NCI-H2029 (cell line): Measurements from ENCODE around the gene NOBOX.
"Not testable (repeated sequence)": the region's sequence is repeated elsewhere in the genome, so short reads cannot be mapped to it uniquely, and the experiment has no call there.

Experiments
- DNase-seq: peaks from one replicate; lab custom pipeline; 2025; lab: John Stamatoyannopoulos, UW

The NOBOX gene

DNA sequence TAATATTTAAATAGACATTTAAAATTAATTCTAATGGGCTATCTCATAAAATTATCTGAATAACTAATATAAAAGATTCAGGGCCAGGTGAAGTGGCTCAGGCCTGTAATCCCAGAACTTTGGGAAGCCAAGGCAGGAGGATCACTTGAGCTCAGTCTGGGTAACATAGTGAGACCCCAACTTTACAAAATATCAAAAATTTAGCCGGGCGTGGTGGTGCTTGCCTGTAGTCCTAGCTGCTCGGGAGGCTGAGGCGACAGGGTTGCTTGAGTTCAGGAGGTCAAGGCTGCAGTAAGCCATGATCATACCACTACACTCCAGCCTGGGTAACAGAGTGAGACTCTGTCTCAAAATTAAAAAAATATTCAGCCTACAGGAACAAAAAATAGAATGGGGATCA is 12.5 kb downstream of the NOBOX start:
- no peak for DNase-seq

DNA sequence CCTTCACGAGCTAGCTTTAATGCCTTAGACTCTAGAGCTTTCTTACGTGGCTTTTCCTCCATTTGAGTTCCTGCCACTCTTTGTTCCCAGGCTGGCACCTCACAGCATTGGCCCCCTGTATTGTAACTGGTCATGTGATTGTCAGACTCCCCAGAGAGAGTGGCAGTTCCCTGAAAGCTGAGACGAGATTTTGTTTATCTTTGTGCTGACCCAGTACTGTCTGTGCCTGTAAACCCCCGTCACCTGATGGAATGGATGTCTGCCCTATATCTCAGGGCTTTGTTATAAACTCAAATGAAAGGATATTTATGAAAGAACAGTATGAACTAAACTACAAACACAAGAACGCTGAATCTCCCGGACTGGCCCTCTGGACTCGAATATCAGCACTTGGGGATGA is 13.0 kb downstream of the NOBOX start:
- no peak for DNase-seq

DNA sequence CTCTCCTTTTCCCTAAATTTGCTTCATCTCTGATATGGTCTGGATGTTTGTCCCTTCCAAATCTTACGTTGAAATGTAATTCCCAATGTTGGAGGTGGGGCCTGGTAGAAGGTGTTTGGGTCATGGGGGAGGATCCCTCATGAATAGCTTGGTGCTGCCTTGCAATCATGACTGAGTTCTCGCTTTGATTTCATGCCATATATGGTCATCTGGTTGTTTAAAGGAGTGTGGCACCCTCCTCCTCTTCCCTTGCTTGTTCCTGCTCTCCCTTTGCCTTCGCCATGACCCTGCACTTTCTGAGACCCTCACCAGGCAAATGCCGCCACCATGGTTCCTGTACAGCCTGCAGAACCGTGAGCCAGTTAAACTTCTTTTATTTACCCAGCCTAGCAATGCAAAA is 14.5 kb downstream of the NOBOX start:
- no peak for DNase-seq

DNA sequence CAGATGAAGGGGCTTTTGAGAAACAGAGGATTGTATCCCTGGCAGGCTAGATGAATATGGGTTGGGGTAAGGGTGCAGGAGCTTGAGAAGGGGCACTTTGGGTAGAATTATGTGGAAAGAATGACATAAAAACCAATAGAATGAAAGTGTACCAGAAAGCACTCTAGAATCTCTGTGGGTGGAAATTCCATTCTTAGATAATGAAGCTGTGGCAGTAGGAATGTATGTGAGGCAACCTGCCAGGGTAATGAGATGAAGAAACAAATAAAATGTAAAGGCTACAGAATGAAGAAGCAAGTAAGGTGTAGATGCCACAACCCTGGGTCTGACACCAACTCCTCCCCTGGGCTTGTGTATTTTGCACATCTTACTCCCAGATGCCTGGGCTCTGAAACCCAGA is 16.8 kb downstream of the NOBOX start:
- no peak for DNase-seq

DNA sequence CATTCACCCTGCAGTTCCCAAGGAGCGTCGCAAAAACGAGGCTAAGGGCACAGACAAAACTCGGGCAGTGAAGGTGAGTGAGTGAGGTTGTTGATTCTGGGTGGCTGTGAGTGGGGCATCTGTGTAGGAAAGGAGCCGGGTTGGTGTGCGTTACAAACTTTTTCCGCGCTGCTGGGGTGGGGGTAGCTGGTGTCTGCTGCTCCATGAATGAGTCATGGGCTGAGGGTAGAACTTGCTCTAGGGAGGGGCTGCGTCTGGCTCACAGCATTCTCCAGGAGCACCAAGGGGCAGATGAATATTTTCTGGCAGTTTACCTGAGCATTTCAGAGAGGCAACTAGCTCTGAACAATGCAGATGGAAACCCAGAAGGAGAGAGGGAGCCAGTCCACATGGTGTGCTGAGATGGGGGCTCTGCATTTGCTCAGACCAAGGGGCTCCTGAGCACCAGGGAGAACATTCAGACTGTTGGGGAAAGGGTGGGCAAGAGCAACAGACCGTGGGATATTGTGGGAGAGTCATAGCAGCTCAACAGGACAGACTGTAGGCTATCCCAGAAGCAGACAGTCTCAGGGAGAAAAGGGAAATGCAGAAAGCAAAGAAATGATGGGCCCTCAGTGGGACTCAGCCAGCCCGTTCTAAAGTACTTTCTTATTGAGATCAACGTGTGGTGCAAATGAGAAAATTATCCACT is 18.8 kb downstream of the NOBOX start:
- DNase-seq = no peak

DNA sequence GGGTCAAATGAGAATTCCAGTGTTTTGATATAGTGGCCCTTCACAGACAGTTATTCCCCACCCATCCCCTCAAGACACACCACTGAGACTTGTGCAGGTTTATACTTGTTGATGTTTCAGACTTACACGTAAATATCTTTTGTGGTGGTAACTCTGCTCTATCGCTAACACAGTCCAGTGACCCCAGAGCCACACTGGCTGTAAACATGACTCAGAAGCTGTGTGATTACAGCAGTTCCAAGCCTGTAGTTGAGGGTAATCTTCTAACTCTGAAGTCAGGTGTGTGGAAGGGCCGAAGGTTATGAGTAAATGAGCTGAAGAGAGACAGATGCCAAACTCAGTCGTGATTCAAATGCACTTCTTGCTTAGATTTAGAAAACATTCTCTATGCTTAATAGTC is 19.4 kb downstream of the NOBOX start:
- DNase-seq = no peak

DNA sequence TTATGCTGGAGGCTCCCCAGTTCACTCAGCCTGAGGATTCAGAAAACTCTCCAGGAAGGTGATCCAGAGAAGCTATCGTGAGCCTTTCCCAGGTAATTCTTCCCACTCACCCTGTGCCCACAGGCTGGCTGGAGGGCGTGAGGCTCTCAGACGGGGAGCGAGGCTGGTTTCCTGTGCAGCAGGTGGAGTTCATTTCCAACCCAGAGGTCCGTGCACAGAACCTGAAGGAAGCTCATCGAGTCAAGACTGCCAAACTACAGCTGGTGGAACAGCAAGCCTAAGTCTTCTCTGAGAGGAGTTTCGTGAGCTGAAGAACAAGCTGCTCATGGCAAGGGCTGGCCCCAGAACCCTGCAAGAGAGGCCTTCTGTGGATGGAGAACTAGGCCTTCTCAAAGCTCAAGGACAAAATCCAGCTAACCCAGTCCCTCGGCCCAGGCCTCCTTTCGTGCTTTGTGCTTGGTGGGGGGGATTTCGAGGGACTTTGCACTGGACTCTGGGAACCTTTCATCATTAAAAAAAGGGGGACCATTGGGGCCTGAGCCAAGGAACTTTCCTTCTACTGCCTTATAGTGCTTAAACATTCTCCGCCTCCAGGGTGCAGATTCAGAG is 23.6 kb downstream of the NOBOX start:
- no peak for DNase-seq

DNA sequence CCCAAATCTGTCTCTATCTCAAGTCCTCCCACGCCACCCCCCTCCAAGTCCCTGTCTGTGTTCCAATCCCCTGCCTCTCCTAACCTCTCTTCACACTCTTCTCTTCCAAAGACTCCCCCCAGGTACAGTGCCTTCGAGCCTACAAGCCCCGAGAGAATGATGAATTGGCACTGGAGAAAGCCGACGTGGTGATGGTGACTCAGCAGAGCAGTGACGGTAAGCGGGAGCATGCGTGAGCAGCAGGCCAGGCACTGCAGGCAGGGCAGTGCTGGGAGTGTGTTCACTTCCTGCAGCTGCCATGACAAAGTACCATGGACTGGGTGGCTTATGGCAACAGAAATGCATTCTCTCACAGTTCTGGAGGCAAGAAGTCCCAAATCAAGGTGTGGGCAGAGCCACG is 24.8 kb downstream of the NOBOX start:
- no peak for DNase-seq

DNA sequence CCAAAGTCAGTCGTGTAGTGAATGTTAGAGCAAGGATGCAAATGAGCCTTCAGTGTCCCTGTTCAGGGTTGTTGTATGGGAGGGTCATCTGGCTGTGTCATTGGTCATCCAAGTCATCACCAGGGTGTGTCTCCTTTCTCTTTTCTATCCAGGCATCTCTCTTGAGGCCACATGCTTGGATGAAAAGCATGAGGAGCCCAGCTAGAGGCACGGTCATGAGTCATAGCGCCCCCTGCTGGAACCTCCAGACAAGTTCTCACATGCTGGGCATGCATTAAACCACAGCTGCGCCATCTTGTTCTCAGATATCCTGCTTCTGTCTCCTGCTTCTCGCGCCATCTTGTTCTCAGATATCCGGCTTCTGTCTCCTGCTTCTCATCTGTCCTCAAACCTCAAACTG is 34.3 kb downstream of the NOBOX start:
- not testable (repeated sequence) for DNase-seq

DNA sequence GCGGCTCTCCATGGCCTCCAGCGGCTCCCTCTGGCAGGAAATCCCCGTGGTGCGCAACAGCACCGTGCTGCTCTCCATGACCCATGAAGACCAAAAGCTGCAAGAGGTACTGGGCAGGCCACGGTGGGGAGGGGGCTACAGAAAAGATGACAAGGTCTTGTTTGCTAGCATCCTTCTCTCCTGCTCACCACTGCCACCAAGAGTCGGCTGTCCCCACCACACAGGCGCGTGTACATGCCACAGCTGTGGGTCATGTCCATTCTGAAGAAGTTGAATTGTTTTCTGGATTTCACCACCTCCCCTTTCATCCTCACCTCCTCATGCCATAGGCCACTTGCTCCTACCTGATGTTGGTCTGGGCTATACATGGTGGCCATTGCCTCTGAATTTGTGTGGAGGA is 36.2 kb downstream of the NOBOX start:
- not testable (repeated sequence) for DNase-seq

DNA sequence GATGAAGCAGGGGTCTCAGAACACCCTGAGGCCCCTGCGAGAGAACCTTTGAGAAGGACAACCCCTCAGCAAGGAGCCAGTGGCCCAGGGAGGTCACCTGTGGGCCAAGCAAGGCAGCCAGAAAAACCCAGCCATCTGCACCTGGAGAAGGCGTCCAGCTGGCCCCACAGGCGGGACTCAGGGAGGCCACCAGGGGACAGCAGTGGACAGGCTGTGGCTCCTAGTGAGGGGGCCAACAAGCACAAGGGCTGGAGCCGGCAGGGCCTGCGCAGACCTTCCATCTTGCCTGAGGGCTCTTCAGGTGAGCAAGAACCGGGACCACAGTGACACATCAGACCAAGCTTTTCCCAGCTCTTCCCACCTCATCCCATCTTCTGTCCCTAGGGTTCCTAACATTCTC is 38.0 kb downstream of the NOBOX start:
- not testable (repeated sequence) for DNase-seq

DNA sequence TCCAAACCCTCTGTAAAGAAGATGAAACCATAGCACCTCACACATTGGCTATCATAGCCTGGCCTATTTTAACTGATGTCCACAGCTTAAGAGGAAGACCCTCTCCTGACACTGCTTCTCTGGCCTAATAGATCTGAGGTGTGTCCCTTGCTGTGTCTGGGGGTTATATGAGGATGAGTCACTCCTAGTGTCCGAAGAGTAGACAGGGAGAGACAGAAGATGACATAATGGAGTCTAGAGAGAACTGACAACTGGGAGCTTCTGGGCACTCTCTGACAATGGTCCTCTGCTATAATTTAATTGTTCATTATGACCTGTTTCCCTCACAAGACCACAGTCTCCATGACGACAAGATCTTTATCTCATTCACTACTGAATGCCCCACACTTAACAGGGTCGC is 41.4 kb downstream of the NOBOX start:
- not testable (repeated sequence) for DNase-seq

DNA sequence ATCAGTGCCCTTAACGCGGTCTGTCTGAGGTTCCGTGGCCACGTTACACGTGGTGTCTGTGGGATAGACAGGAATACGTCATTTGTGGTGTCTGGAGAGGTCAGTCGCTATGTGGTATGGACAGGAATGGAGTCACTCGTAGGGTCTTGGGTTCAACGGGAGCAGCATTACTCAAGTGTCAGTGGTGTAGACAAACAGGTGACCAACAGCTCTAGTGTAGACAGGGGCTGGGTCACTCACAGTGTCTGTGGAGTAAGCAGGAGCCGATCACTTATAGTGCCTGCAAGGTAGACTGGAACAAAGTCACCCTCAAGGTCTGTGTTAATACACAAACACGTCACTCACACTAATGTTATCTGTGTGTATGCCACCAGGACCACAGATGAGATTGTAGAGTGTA is 46.6 kb downstream of the NOBOX start:
- not testable (repeated sequence) for DNase-seq

DNA sequence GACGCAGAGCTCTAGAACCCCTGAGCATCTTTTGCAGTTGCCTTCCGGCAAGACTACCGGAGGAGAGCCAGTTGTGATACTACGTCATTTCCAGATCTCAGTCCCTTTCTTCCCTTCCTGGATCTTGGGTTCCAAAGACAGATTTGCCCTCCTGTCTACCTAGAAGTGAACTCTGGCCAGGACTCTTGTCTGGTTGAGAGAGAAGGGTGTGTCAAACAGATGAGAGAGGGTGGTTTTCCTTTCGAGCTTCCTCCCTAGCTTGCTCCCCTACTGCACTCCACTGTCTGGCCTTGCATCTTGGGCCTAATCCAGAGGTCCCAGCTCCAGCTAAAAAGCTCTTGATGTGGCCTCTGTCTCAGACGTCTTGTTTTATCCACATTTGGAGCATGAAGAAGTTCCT is 47.3 kb downstream of the NOBOX start:
- not testable (repeated sequence) for DNase-seq

DNA sequence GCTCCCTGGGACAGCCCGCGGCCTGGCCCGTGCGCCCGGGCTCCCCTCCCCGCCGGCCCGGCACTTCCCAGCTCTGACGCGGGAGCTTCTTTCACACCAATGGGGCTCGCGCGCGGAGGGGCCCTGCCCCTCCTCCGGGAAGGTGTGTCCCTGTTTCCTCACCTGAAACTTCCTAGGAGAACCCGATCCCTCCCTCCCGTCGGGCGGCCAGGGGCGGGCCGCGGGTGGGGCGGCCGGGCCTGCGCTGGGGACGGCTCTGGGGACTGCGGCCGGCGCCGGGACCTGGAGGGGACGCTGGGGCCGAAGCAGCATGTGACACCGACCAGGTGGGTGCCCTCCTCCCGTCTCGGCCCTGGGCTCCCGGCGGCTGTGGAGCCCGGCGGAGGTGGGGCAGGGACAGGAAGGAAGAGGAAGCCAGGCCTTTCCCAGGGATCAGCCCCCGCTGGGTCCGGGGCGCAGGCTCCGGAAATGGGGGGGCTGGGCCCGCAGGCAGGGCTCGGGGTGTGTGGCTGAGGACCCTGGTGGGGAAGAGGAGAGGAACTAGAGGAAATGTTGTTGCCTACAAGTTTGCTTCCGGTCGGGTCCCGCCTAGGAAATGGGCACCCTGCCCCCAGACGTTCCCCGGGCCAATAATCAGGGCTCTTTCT is 48.2 kb downstream of the NOBOX start, which contains the start of gene ARHGEF5:
Gene ARHGEF5 (plus strand): TSS at position 227 of the 647 bp plus-strand sequence. CDS start 7,268 bp downstream, outside the sequence.
- not testable (repeated sequence) for DNase-seq

DNA sequence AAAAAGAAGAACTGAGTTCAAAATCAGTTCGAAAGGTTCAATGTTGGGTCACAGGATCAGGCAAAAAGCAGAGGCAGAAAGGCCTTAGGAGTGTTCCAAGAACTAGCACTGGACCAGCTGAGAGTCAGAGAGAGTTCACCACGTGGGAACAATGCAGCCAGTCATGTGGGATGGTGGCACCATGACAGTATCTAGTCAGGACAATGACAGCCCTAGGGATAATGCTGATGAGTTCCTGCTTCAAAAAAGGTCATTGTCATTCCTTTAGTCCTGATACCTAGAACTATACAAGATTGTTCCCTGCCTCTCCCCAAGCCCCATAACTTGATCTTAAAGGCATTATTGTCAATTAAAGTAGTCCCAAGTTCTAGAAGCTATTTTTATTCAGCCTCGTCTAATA is 51.8 kb downstream of the NOBOX start:
- DNase-seq = not testable (repeated sequence)

DNA sequence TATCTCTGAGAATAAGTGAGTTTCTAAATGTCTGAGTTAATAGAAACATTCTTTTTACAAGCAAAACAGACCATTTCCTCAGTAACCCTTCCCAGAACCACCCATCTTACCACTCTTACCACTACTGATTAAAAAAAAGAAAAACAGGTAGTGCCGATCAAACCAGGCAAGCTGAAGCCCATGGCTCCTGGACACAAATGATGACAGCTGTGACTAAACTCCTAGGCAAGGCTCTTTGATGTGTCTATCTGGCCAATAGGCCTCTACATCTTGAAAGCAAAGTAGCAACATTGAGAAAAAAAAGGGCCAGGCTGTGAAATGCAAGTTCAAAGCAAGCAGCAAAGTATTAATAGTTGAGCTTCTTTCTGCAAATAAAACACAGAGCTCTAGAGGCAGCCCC is 54.9 kb downstream of the NOBOX start:
- DNase-seq = not testable (repeated sequence)
